K562 (cell line): ENCODE results near the gene PAIP2.

Source experiments
- GTF2A2 ChIP-seq: IDR thresholded peaks from 2 replicates; pipeline ENCODE4 v1.6.1; 2016; ENCODE audit warnings: mild to moderate bottlenecking, missing genetic modification characterization, missing compliant biosample characterization
- MYBL2 ChIP-seq, 2 experiments: fragments of 450-650 bp in 1 of 2; sonication (generic) in 1 of 2; formaldehyde crosslinking in 1 of 2; IDR thresholded peaks; 2 replicates each; pipeline versions ENCODE4 v1.6.1 to v1.8.1; 2017 to 2022; ENCODE audit warnings: borderline replicate concordance in 1 of 2, inconsistent platforms in 1 of 2, low read depth in 1 of 2, mild to moderate bottlenecking in 1 of 2, missing genetic modification reagents in 1 of 2, moderate library complexity in 1 of 2
- SRSF7 ChIP-seq: fragments of 200-400 bp; formaldehyde crosslinking; optimal IDR thresholded peaks from 2 replicates; pipeline ENCODE3; 2017; ENCODE audit warnings: mild to moderate bottlenecking, low read depth, low read length

- TF ChIP-seq GTF2A2 (no peak), SRSF7 (no peak), MYBL2 (IDR thresholded peaks at IDR 0.05; ENCODE audit: low read depth) (no peak), MYBL2 (CRISPR knock-in tag; IDR thresholded peaks at IDR 0.05; ENCODE audit: borderline replicate concordance) (no peak)
These were observed 75.6 kb downstream of the PAIP2 start for GRCh38 chr5:139417214-139417613.
